NCI-H345 treated with DMSO at 0.1 percent for 48 hours (cell line): Measurements from ENCODE around the gene FMNL1.

ENCODE experiments used
- DNase-seq: peaks from one replicate; lab custom pipeline; 2025; ENCODE audit not compliant: unreplicated experiment; lab: John Stamatoyannopoulos, UW

Gene FMNL1

GRCh38 chr17:45256114-45256966 is 34.7 kb downstream of the FMNL1 start:
- no peak for DNase-seq

GRCh38 chr17:45257115-45257514 is 35.4 kb downstream of the FMNL1 start:
- DNase-seq, result no peak

DNA sequence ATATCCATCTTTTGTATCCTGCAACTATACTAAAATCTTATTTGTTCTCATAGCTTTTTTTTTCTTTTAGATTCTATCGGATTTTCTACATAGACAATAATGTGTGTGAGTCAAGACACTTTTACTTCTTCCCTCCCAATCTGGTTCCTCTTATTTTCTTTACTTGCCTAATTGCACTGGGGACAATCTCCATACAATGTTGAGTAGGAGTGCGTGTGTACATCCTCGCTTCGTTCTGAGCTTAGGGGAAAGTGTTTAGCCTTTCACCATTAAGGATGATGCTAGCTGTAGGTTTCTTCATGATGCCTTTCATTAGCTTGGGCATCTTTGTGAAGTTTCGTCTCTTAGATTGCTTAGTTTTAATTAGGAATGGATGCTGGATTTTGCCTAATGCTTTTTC is 37.3 kb downstream of the FMNL1 start:
- no peak for DNase-seq

DNA sequence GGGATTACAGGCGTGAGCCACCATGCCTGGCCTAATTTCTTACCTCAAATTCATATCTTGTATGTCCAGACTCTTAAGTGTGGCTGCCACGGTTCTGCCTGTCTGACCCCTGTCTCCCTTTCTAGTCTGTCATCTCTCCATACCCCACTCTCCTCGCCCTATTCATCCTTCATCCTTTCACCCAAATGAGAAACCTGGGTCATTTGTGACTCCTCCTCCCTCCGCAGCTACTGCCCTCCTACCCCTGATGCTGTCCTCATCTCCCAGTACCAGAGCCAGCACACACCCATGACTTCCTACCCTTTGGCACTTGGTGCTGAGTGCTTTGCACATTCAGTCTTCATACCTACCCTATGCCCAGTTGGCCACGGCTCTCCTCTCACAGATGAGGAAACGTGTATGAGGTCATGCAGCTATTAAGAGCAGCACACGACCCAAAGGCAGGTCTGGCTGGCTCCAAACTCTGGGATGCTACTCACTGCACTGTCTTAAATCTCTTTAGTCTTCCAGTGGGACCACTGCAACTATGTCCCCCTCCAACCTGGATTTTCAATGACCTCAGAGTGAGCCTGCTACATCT is 38.6 kb downstream of the FMNL1 start:
- DNase-seq, result no peak

GRCh38 chr17:45261577-45262515 is 40.2 kb downstream of the FMNL1 start, which contains the start of gene SPATA32:
SPATA32 (minus strand) TSS chr17:45262094; CDS start chr17:45262016, 78 bp downstream.
- DNase-seq, result no peak

GRCh38 chr17:45262516-45263476 is 41.1 kb downstream of the FMNL1 start:
- DNase-seq, result no peak

- DNase-seq, result no peak
Observed at GRCh38 chr17:45263477-45263860, 41.8 kb downstream of the FMNL1 start.

- no peak for DNase-seq
Observed at GRCh38 chr17:45264430-45264829, 42.7 kb downstream of the FMNL1 start.

DNA sequence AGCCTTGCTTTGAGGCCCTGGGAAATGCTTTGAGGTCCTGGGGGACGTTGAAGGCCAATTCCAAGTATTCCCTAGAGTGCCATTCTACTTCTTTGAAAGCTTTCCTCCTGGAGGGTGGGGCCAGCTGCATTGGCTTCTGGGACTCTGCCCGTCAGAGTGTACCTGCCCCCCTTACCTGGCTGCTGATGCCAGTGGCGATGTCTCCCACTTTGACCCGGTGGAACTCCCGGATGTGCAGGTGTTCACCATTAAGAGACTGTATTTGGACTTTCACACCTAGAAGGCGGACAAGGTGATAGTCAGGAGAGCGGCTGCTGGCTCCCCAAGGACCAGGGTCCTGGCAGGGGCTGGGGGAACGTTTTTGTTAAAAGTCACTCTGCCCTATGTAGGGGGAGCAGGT is 43.3 kb downstream of the FMNL1 start:
- no peak for DNase-seq

DNA sequence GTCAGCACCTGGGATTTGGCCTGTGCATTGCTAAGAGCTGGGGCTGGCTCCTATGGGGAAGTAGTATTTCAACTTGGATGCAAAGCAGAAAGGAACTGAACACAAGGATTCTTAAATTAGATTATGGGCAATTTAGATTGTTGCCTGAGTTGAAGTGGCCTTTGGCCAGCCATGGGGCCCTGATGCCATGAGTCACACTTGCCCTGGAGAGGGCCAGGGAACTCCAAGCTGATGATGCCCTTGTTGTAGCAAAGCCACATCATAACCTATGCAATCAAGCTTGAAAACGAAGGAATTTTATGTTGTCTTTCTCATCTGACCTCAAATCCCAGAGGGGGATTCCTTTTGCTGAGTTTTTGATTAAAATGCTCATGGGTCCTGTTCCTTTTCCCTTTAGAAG is 44.1 kb downstream of the FMNL1 start:
- DNase-seq, result no peak

- no peak for DNase-seq
Observed at GRCh38 chr17:45266372-45266926, 44.8 kb downstream of the FMNL1 start.

DNA sequence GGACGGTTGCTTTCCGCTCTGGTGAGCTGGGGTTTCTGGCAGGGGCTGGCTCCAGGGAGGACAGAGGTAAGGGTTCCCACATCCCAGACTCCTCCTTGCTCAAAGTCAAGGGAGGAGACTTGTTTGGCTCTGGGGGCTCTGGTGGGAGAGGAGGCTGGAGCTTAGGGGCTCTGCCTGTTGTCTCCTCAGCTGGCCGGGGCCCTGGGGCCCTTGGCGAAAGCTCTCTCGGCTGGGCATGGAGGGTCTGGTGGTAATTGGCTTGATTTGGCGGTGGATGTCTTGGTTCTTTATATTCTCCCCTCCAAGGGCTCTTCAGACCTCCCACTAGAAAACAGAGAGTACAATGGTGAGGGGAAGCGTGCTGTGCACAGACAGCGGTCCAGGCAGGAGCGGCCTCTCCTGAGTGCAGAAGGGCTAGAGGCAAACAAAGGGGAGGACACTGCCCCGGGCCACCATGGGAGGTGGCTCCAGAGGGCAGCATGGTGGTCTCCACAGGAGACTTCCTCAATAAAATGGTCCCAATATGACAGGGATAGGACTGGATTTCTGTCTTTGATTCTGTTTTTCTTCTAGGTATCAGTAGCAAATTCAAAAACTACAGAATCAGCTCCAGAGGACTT is 45.9 kb downstream of the FMNL1 start:
- no peak for DNase-seq

DNA sequence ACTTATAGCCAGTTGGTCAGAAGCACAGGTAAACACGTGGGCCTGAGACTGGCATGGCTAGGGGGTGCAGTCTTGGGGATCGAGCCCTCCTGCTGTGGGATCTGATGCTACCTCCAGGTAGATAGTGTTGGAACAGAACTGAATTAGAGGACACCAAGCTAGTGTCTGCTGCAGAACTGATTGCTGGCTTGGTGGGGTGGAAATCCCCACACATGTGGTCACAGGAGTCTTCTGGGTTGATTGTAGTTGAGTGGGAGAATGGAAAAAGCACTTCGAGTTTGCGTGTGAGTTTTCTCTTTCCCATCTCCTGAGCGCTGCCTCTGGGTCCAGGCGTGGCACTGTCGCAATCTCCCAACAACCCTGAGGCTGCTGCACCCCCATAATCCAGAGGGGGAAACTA is 48.2 kb downstream of the FMNL1 start:
- DNase-seq, result no peak

GRCh38 chr17:45270828-45271418 is 49.2 kb downstream of the FMNL1 start:
- DNase-seq, result no peak

DNA sequence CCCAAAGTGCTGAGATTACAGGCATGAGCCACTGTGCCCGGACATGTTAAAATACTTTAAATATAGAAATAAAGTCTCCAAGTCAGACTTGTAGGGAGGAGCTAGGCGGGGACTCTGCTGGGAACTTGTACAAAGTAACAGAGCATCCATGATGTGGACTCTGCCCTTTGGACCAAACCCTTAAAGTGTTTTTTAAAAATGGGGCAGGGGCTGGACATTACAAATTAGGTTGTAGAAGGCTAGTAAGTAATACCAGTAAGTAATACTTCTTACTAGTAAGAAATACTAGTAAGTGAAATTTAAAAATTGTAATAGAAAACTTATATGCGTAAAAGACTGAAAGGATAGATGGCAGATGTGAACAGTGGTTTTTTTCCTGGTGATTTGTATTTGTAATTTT is 49.9 kb downstream of the FMNL1 start:
- DNase-seq, result no peak

DNA sequence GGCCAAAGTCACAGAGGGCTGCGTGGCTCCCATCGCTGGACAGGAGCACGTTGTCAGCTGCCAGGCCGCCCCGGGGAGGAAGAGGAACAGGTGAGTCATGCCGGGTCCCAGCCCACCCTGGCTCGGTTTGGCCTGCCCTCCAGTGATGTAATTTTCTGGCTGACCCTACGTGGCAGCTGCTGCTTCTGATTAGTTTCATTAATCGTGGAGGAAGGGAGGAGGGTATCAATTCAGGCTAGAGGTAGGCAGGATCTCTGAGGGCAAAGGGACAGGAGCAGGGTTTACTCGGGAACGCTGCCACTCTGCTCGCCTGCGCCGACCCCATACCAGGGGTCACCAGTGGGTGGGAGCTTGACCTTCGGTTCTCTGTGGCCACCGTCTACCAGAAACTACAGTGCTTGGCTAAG is 51.9 kb downstream of the FMNL1 start:
- no peak for DNase-seq

GRCh38 chr17:45274033-45274432 is 52.3 kb downstream of the FMNL1 start:
- DNase-seq, result no peak

- DNase-seq, result no peak
Observed at GRCh38 chr17:45276031-45276430, 54.3 kb downstream of the FMNL1 start.

DNA sequence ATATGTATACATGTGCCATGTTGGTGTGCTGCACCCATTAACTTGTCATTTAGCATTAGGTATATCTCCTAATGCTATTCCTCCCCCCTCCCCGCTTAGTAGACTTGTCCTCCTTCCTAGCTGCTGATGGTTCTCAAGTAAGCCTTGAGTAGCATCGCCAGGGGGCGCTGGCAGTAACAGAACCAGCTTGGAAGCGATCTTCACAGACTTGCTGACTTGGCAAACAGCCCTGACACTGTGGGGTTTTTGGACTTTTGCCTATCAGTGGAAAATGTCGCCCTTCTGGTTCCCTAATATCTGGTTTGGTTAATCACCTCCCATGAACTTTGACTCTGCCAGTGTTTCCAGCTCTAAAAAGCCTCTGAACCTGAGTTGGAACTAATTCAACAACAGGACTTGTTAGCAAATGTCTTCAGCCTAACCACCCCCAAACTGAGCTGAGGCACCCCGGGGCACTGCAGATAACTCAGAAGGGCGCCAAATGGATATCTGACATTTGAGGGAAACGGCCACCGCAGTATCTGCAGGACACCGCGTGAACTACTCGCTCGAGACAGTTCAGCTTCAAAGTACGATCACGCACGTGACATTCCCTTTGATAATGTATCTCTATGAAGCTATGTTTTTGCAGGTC is 55.6 kb downstream of the FMNL1 start:
- DNase-seq, result peak; percentile 65
